Dermis blood vessel endothelial cell (primary cell): ENCODE measurements around the gene SLC16A3. TPM values are rescaled to one million over a fixed set of nuclear protein-coding genes. Genes with fewer than 3 reads are reported as not detected.
A peak's percentile ranks its signal among the peaks of the same experiment; 100 is the strongest.

Source experiments
- DNase-seq: peaks from one replicate; pipeline ENCODE4 v3.0.0; 2010
- total RNA-seq: library from RNA; depleted of rRNA; stranded (reverse); fragments of >200 nt; gene quantifications from 2 replicates; pipeline ENCODE4 v1.2.3, GENCODE V29; 2014

SLC16A3 gene
- total RNA-seq, 1 donor from 2014 or later, result 99.4 TPM

GRCh38 chr17:82287868-82288801 lies 59.3 kb downstream of the SLC16A3 start:
- peak; percentile 81 for DNase-seq

Other genes with a start within 250 kb of the SLC16A3 start
- gene CENPX, start 206.2 kb upstream of the SLC16A3 start, total RNA-seq, result 27.0 and 33.0 TPM in 2 replicates
- 15.1 and 23.3 TPM in 2 replicates for gene LRRC45, start 205.7 kb upstream of the SLC16A3 start, total RNA-seq
- gene RAC3, start 197.4 kb upstream of the SLC16A3 start, total RNA-seq, result 9.0 and 14.0 TPM in 2 replicates
- 56.8 and 63.8 TPM in 2 replicates for gene DCXR, start 191.3 kb upstream of the SLC16A3 start, total RNA-seq
- gene RFNG, start 177.2 kb upstream of the SLC16A3 start, total RNA-seq, result 22.6 and 34.9 TPM in 2 replicates
- gene GPS1, start 177.1 kb upstream of the SLC16A3 start, total RNA-seq, result 84.2 and 112 TPM in 2 replicates
- 72.5 and 72.7 TPM in 2 replicates for gene DUS1L, start 163.2 kb upstream of the SLC16A3 start, total RNA-seq
- gene FASN, start 130.8 kb upstream of the SLC16A3 start, total RNA-seq, result 51.1 and 216 TPM in 2 replicates
- gene CCDC57, start 16.2 kb upstream of the SLC16A3 start, total RNA-seq, result 5.4 and 9.4 TPM in 2 replicates
- gene CSNK1D, start 44.7 kb downstream of the SLC16A3 start, total RNA-seq, result 39.3 and 69.2 TPM in 2 replicates
- gene CD7, start 88.6 kb downstream of the SLC16A3 start, total RNA-seq, result not detected in 2 replicates
- 3.6 and 7.5 TPM in 2 replicates for gene SECTM1, start 104.7 kb downstream of the SLC16A3 start, total RNA-seq
- gene TEX19, start 130.2 kb downstream of the SLC16A3 start, total RNA-seq, result 0.05 TPM in 1 of 2 replicates, not detected in the other
- gene UTS2R, start 142.7 kb downstream of the SLC16A3 start, total RNA-seq, result not detected in 2 replicates
- gene HEXD, start 189.3 kb downstream of the SLC16A3 start, total RNA-seq, result 13.1 and 22.0 TPM in 2 replicates
- gene OGFOD3, start 189.5 kb downstream of the SLC16A3 start, total RNA-seq, result 35.1 and 44.0 TPM in 2 replicates
- 59.8 and 75.4 TPM in 2 replicates for gene CYBC1, start 221.7 kb downstream of the SLC16A3 start, total RNA-seq
- gene NARF, start 229.7 kb downstream of the SLC16A3 start, total RNA-seq, result 85.5 and 105 TPM in 2 replicates